ENCODE measurements around the gene NOB1. TPM values are rescaled to one million over a fixed set of nuclear protein-coding genes. Genes with fewer than 3 reads are reported as not detected.
"Not testable (repeated sequence)": the region's sequence is repeated elsewhere in the genome, so short reads cannot be mapped to it uniquely, and the experiment has no call there.

NOB1 gene
- total and polyA plus RNA-seq, 4 donors, result 23.0 to 43.1 (median 32.7) TPM

- H3K4me1 ChIP-seq (ENCODE audit: control insufficient read depth in 5 of 5, insufficient read depth in 5 of 5, low read length in 5 of 5), result peaks cover 0 to 2% (median 0%) of the 10 kb centered on the region in 5 donors
- H3K27me3 ChIP-seq (ENCODE audit: control insufficient read depth in 3 of 3, insufficient read depth in 3 of 3, low read length in 2 of 3), result no peaks in the 10 kb centered on the region
- no peak overlapping the region for H3K9ac ChIP-seq (ENCODE audit: insufficient read depth in 1 of 2, low read length in 2 of 2)
- no peak for TF ChIP-seq CTCF (IDR thresholded peaks at IDR 0.05; ENCODE audit: control extremely low read depth, extremely low read depth)
- 42 to 70% methylated on average over 8 of the region's 8 CpGs for WGBS, 2 donors
- peaks cover 20 to 39% (median 38%) of the 10 kb centered on the region in 4 donors for H3K36me3 ChIP-seq (ENCODE audit: control insufficient read depth in 4 of 4, insufficient read depth in 4 of 4, low read length in 4 of 4)
- no peak overlapping the region for H3K4me3 ChIP-seq
- no peaks in the 10 kb centered on the region for H3K9me3 ChIP-seq (ENCODE audit: control insufficient read depth in 4 of 4, insufficient read depth in 3 of 4, low read length in 3 of 4)
- H3K27ac ChIP-seq (ENCODE audit: low read depth in 1 of 2, low read length in 1 of 2), result no peak overlapping the region
- DNase-seq, result no peak
- no peak for ATAC-seq (ENCODE audit: insufficient read depth, low FRiP score)
Measured at GRCh38 chr16:69741519-69741918, 13.2 kb downstream of the NOB1 start.

GRCh38 chr16:69732101-69732500 is 22.6 kb downstream of the NOB1 start:
- WGBS, 2 donors, result 95 to 97% methylated on average over 6 of the region's 6 CpGs

GRCh38 chr16:69731280-69731679 is 23.4 kb downstream of the NOB1 start:
- H3K9me3 ChIP-seq (ENCODE audit: control insufficient read depth in 4 of 4, insufficient read depth in 3 of 4, low read length in 3 of 4); H3K9ac ChIP-seq (ENCODE audit: insufficient read depth in 1 of 2, low read length in 2 of 2); H3K27ac ChIP-seq (ENCODE audit: low read depth in 1 of 2, low read length in 1 of 2); H3K27me3 ChIP-seq (ENCODE audit: control insufficient read depth in 3 of 3, insufficient read depth in 3 of 3, low read length in 2 of 3); ATAC-seq (ENCODE audit: insufficient read depth, low FRiP score); H3K36me3 ChIP-seq (ENCODE audit: control insufficient read depth in 4 of 4, insufficient read depth in 4 of 4, low read length in 4 of 4); DNase-seq; H3K4me1 ChIP-seq (ENCODE audit: control insufficient read depth in 5 of 5, insufficient read depth in 5 of 5, low read length in 5 of 5); H3K4me3 ChIP-seq: not testable (repeated sequence)
- 77 to 94% methylated on average over 5 of the region's 5 CpGs for WGBS, 2 donors

More at GRCh38 chr16:69732101-69732500, 22.6 kb downstream of the NOB1 start:
- H3K36me3 ChIP-seq (ENCODE audit: control insufficient read depth in 4 of 4, insufficient read depth in 4 of 4, low read length in 4 of 4), result no peaks in the 10 kb centered on the region
- H3K9ac ChIP-seq (ENCODE audit: insufficient read depth in 1 of 2, low read length in 2 of 2), result no peak overlapping the region
- no peaks in the 10 kb centered on the region for H3K27me3 ChIP-seq (ENCODE audit: control insufficient read depth in 3 of 3, insufficient read depth in 3 of 3, low read length in 2 of 3)
- H3K4me3 ChIP-seq, result no peak overlapping the region
- no peak for TF ChIP-seq CTCF (IDR thresholded peaks at IDR 0.05; ENCODE audit: control extremely low read depth, extremely low read depth)
- DNase-seq, result no peak
- H3K4me1 ChIP-seq (ENCODE audit: control insufficient read depth in 5 of 5, insufficient read depth in 5 of 5, low read length in 5 of 5), result peaks cover 0 to 2% (median 0%) of the 10 kb centered on the region in 5 donors
- ATAC-seq (ENCODE audit: insufficient read depth, low FRiP score), result no peak
- no peak overlapping the region for H3K27ac ChIP-seq (ENCODE audit: low read depth in 1 of 2, low read length in 1 of 2)
- no peaks in the 10 kb centered on the region for H3K9me3 ChIP-seq (ENCODE audit: control insufficient read depth in 4 of 4, insufficient read depth in 3 of 4, low read length in 3 of 4)

GRCh38 chr16:69729030-69729429 is 25.7 kb downstream of the NOB1 start:
- 90 to 95% methylated on average over 4 of the region's 4 CpGs for WGBS, 2 donors
- not testable (repeated sequence) for H3K36me3 ChIP-seq (ENCODE audit: control insufficient read depth in 4 of 4, insufficient read depth in 4 of 4, low read length in 4 of 4); H3K27me3 ChIP-seq (ENCODE audit: control insufficient read depth in 3 of 3, insufficient read depth in 3 of 3, low read length in 2 of 3); DNase-seq; H3K4me1 ChIP-seq (ENCODE audit: control insufficient read depth in 5 of 5, insufficient read depth in 5 of 5, low read length in 5 of 5); H3K9me3 ChIP-seq (ENCODE audit: control insufficient read depth in 4 of 4, insufficient read depth in 3 of 4, low read length in 3 of 4); H3K9ac ChIP-seq (ENCODE audit: insufficient read depth in 1 of 2, low read length in 2 of 2); H3K27ac ChIP-seq (ENCODE audit: low read depth in 1 of 2, low read length in 1 of 2); ATAC-seq (ENCODE audit: insufficient read depth, low FRiP score); H3K4me3 ChIP-seq

- DNase-seq, result no peak
- no peak for TF ChIP-seq CTCF (IDR thresholded peaks at IDR 0.05; ENCODE audit: control extremely low read depth, extremely low read depth)
- WGBS, 2 donors, result 74 to 88% methylated on average over 5 of the region's 5 CpGs
- H3K27ac ChIP-seq (ENCODE audit: low read depth in 1 of 2, low read length in 1 of 2), result no peak overlapping the region
- ATAC-seq (ENCODE audit: insufficient read depth, low FRiP score), result no peak
- H3K9ac ChIP-seq (ENCODE audit: insufficient read depth in 1 of 2, low read length in 2 of 2), result no peak overlapping the region
- H3K4me1 ChIP-seq (ENCODE audit: control insufficient read depth in 5 of 5, insufficient read depth in 5 of 5, low read length in 5 of 5), result peaks cover 0 to 6% (median 3%) of the 10 kb centered on the region in 5 donors
- H3K9me3 ChIP-seq (ENCODE audit: control insufficient read depth in 4 of 4, insufficient read depth in 3 of 4, low read length in 3 of 4), result no peaks in the 10 kb centered on the region
- no peaks in the 10 kb centered on the region for H3K27me3 ChIP-seq (ENCODE audit: control insufficient read depth in 3 of 3, insufficient read depth in 3 of 3, low read length in 2 of 3)
- no peak overlapping the region for H3K4me3 ChIP-seq
- no peaks in the 10 kb centered on the region for H3K36me3 ChIP-seq (ENCODE audit: control insufficient read depth in 4 of 4, insufficient read depth in 4 of 4, low read length in 4 of 4)
Measured at GRCh38 chr16:69727916-69728270, 26.8 kb downstream of the NOB1 start.

All from lung (tissue), 12 donors.